ENCODE measurements around the gene TBCD.

The TBCD gene

GRCh38 chr17:82705756-82706155, 46.1 kb upstream of the TBCD start:
- in situ Hi-C loops (cut with MboI; ENCODE audit: low pct_unique_long_range_greater_than_20kb, low sequenced_read_pairs, unreplicated experiment) = no loop called here
- TF ChIP-seq CTCF (IDR thresholded peaks at IDR 0.05; ENCODE audit: extremely low read depth, insufficient read depth, missing control alignments) = no peak
- DNase-seq (ENCODE audit: low spot score) = no peak

GRCh38 chr17:82709024-82709675, 42.7 kb upstream of the TBCD start:
- no peak for TF ChIP-seq CTCF (IDR thresholded peaks at IDR 0.05; ENCODE audit: extremely low read depth, insufficient read depth, missing control alignments)
- in situ Hi-C loops (cut with MboI; ENCODE audit: low pct_unique_long_range_greater_than_20kb, low sequenced_read_pairs, unreplicated experiment) = no loop called here
- no peak for DNase-seq (ENCODE audit: low spot score)

- no peak for TF ChIP-seq CTCF (IDR thresholded peaks at IDR 0.05; ENCODE audit: extremely low read depth, insufficient read depth, missing control alignments)
- in situ Hi-C loops (cut with MboI; ENCODE audit: low pct_unique_long_range_greater_than_20kb, low sequenced_read_pairs, unreplicated experiment) = no loop called here
- DNase-seq (ENCODE audit: low spot score) = no peak
These were observed 42.0 kb upstream of the TBCD start for GRCh38 chr17:82709676-82710498.

- in situ Hi-C loops (cut with MboI; ENCODE audit: low pct_unique_long_range_greater_than_20kb, low sequenced_read_pairs, unreplicated experiment) = no loop called here
- no peak for DNase-seq (ENCODE audit: low spot score)
- peak; percentile 1 for TF ChIP-seq CTCF (IDR thresholded peaks at IDR 0.05; ENCODE audit: extremely low read depth, insufficient read depth, missing control alignments)
These were observed 41.2 kb upstream of the TBCD start for GRCh38 chr17:82710499-82711232.

GRCh38 chr17:82713071-82713723, 38.7 kb upstream of the TBCD start:
- DNase-seq (ENCODE audit: low spot score) = no peak
- no peak for TF ChIP-seq CTCF (IDR thresholded peaks at IDR 0.05; ENCODE audit: extremely low read depth, insufficient read depth, missing control alignments)
- in situ Hi-C loops (cut with MboI; ENCODE audit: low pct_unique_long_range_greater_than_20kb, low sequenced_read_pairs, unreplicated experiment) = no loop called here

All from GM13977 (cell line).